NCI-H524 treated with DMSO at 0.1 percent for 48 hours (cell line): ENCODE data around the gene CRACR2A.

Experiments
- DNase-seq: peaks from one replicate; lab custom pipeline; 2025; lab: John Stamatoyannopoulos, UW

Gene CRACR2A, protein sequence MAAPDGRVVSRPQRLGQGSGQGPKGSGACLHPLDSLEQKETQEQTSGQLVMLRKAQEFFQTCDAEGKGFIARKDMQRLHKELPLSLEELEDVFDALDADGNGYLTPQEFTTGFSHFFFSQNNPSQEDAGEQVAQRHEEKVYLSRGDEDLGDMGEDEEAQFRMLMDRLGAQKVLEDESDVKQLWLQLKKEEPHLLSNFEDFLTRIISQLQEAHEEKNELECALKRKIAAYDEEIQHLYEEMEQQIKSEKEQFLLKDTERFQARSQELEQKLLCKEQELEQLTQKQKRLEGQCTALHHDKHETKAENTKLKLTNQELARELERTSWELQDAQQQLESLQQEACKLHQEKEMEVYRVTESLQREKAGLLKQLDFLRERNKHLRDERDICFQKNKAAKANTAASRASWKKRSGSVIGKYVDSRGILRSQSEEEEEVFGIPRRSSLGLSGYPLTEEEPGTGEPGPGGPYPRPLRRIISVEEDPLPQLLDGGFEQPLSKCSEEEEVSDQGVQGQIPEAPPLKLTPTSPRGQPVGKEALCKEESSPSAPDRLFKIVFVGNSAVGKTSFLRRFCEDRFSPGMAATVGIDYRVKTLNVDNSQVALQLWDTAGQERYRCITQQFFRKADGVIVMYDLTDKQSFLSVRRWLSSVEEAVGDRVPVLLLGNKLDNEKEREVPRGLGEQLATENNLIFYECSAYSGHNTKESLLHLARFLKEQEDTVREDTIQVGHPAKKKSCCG

DNA sequence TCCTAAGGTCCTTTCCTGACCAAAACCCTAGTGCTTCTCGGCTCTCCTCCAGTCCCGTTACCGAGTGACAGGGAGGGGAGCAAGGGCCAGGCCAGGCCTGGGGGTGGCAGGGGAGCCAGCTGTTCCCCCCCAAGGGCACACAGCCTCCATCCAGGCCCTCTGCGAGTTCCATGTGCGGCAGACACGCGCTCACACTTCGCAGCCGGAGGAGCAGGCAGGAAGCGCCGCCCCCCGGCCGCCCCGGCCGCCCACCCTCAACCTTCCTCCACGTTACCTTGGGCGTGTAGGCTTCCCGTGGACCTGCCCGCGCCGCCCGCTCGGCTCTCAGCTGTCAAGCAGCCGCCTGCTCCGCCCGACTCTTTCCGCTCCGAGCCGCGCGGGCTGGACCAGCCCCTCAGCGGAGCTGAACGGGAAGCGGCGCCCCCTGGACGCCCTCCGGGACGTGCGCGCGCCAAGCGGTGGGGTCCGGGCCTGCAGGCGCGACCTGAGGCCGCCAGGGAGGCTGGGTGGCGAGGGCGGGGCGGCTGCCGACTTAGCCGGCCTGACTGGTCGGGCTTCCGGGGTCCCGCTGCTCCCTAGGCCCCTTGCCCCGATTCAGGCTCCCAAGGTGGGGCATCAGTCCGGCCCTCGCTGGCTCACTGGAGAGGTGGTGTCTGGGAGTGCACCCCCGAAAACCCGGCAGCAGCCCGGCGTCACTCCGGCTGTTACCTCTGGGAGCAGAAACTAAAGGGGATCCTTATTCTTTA, at the start of gene CRACR2A:
TSS of gene CRACR2A (minus strand) at position 369 of the 746 bp plus-strand sequence. CDS start 56,110 bp downstream, outside the sequence.
- no peak for DNase-seq

DNA sequence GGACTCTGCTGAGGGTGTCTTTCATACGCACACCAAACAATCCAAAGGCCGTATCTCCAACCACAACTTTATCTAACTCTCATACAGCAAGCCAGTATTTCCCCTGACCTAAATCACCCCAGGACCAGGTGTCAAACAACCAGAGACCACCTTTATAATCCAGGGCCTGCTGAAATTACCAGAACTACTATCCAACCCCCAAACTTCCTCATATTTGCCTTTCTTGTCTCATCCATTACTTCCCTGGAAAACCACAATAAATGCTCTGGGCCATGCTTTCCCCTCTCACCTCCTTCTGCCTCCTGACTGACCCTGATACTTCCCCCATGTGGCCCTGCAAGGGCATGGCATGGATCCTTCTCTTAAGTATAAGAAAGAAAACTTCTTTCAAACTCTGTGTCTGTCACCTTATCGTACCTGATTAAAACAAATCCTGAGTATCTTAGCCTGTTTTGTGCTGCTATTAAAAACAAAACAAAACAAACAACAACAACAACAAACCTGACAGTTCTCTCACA, 44.7 kb upstream of the CRACR2A start:
- DNase-seq, result no peak

DNA sequence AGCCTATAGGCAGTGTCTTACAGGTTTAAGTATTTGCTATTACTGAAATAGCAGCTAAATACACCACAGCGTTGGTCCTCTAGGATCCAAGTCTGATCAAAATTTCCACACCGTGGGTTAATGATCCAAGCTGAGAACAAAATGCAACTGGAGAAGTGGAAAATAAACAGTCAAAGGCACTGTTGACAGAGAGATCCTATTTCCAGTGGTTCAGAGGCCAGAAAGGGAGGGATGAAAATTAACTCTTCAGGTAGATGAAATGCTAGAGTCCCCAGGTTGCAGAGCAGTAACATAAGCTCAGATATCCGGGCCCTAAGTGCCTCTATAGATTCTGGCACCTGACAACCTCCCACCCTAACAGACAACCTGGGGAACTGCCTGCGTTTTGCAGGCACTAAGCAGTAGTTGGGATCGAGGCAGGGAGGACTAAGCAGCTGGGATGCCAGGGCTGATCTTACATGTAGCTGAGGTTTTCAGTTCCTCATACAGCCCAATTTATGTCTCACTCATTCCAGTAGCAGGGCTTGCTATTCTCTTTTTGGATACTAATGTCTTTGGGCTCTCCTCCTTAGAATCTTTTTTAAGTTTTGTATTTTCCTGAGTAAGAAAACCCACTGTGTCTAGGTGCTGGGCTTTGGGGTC, 42.7 kb upstream of the CRACR2A start:
- no peak for DNase-seq

DNA sequence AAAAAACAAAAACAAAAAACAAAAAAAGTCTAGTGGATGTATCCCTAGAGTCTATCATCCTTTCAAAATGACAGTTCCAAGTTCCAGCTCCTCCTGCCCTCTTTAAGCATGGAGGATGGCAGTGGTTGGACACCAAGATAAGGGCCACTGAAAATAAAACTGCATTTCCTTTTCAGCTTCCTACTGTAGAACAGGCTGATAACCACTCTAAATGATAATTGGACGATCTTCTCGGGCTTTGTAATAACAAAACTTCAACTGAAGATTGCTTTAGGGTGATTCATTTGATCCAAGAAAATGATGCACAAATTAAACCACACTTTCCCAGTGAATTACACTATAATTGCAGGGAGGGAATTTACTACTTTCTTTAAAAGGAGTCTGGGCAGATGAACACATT, 42.2 kb upstream of the CRACR2A start:
- no peak for DNase-seq

DNA sequence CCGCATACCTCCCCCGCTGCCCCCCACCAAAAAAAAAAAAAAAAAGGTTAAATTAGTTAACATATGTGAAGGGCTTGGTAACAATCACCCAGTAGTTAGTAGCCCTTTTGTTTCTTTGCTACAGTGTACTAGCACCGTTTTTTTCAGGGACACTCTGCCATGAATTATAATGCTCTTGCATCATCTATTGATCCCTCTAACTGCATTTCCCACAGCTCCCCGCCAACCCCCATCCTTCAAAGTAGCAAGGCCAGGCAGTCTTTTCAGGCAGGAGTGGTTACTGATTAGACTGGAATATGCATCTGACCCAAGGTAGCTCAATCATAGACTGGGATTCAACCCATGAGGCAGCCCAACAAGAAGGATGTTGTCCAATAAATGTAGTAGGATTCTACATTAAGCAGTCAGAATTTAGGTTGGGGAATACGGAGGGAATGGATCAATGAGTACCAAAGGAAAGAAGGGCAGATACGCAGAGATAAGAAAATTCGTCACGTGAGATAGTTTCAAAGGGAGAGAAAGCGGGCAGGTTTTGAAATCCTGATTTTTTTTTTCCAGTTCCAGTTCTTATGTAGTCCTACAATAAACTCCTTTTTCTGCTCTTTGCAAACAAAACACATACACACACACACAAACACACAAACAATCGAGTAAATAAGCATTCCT, 39.8 kb upstream of the CRACR2A start:
- DNase-seq, result no peak

DNA sequence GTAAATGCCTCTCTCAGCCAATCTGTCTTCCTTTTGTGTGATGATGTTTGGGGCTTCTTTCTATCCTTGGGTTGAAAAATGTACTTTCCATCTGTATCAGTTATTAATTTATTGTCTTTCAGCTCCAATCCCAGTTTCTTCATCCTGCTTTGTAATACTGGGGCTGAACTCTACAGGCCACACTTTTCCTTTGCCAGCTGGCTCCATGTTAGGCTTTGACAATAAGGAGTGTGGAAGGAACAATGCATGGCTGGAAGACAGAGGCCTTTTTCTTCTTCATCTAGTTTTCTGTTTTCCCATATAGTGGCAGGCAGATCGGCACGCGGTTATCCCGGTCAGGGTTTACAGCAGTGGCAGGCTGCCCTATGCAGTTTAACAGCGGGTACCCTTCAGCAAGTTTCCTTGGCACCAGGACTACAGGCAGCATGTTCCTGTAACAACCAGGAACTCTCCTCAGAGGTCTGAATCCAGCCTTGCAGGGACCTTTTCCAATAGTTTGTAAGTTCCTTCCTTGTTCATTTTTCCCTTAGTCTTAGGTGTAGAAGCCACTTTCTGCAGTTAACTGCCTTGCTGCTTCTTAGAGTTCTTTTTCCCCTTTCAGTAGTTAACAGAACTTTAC, 38.5 kb upstream of the CRACR2A start:
- DNase-seq, result no peak

DNA sequence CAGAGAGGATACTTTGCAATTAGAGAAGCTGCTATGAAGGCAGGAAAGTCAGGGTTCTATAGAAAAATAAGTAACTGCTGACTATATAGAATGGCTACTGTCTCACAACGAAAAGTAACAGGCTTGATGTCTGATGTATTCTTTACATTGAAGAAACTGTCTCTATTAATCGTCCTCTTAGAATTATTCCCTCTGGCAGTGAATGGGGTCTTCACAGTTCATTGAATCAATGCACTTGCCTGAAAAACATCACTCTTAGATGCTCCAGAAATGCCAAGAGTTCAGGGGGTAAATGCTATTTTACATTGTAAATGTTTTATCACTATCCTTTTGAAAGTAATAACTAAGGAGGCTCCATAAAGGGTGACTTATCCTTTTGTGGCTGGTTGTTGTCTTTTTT, 37.7 kb upstream of the CRACR2A start:
- no peak for DNase-seq

DNA sequence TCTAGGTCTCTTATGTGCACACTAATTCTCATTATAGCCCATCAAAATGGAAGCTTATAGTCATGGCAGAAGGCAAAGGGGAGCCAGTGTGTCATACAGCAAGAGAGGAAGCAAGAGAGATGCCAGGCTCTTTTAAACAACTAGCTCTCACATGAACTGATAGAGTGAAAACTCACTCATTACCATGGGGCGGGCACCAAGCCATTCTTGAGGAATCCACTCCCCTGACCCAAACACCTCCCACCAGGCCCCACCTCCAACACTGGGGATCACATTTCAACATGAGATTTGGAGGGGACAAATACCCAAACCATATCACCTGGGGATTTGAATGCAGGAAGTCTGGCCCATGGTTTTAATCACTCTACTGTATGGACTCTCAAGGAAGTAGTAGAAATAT, 36.9 kb upstream of the CRACR2A start:
- no peak for DNase-seq

DNA sequence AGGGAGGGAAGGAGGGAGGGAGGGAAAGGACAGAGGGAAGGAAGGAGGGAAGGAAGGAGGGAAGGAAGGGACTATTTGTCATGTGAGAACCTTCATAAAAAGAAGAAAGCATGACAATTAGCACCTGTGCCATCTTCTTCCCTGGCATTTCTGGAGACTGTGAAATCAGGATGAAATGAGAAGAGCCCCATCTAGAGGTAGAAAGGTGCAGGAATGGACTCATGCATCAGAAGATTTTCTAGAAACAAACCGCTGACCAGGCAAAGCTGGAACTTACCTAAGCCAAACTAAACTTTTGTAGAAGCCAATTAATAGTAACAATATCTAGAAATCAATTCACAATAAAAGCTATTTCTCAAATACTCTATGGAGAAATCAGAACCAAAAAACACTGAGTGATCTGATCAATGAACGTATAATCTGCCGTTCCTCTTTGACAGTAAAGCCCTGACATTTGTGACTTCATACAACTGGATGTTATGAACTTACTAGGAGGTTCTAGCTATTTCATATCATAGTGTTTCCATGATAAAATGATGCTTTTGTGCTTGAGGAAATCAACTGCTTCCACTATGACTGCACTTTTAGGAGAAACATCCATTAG, 24.4 kb upstream of the CRACR2A start:
- DNase-seq, result no peak

DNA sequence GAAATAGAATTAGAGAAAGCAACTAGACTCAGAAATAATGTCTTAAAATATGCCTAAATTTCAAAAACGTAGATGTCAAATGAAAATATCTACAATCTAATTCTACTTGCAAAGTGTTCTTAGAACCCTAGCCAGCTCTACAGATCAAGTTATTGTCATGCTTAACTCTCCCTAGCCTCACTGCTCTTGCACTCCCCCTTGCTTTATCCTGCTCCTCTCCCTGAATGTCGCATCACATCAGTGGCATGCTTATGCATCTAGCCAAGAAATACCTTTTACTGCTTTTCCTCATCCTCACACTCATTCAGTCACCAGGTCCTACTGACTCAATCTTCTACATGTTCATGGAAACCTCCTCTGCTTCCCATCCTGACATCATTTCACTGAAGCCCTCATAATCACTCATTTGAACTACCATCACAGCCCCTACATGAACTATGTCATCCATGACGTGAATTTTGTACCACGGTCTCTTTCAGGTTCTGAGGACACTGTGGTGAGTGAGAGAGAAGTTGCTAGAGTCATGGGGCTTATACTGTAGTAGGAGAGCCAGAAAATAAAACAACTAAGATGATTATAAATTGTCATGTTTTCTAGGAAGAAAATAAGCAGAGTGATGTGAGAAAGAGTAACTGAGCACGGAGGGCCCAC, 22.6 kb upstream of the CRACR2A start:
- no peak for DNase-seq

DNA sequence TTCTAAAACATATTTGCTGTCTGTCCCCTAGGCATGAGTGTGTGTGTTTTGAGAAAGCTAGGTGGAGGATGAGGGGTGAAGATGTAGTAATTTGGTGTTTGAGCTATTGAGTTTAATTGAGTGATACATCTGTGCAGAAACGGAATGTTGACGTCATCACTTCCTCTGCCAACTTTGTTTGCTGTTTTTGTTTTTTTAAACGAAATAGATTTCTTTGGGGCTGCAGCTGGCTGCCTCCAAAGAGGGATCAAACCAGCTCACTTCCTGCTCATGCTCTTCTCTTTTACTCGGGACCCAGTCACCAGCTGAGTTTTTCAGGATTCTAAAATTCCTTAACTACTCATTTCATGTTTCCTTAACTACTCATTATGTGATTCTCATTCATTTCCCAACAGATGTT, 19.5 kb upstream of the CRACR2A start:
- no peak for DNase-seq

DNA sequence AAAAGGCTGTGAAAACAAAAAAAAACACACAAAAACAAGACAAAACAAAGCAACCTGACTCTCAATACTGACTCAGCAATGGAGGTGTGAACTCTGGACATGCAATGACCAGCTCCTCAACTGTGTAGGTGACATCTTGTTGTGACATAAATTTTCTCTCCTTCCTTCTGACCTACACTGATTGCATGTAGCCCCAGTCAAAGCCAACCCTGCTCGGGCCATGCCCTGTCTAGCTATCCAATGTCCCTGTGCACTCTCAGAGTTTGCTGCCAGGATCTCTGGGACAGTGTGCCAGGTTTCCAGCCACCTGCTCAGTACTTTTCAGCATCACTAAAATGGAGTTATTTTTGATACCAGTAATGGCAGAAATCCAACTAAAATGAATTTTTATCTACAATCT, 18.9 kb upstream of the CRACR2A start:
- no peak for DNase-seq

DNA sequence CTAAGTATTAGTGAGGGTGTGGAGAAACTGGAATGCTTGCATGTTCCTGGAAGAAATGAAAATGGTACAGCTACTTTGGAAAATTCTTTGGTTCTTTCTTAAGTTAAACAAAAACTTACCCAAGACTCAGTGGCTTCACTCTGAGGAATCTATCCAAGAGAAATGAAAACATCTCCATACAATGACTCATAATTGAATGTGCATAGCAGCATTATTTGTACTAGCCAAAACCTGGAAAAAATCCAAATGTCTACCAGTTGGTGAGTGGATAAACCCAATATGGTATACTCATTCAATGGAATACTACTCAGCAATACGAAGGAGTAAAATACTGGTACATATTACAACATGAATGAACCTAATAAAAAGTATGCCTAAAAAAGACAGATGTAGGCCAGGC, 18.0 kb upstream of the CRACR2A start:
- no peak for DNase-seq

DNA sequence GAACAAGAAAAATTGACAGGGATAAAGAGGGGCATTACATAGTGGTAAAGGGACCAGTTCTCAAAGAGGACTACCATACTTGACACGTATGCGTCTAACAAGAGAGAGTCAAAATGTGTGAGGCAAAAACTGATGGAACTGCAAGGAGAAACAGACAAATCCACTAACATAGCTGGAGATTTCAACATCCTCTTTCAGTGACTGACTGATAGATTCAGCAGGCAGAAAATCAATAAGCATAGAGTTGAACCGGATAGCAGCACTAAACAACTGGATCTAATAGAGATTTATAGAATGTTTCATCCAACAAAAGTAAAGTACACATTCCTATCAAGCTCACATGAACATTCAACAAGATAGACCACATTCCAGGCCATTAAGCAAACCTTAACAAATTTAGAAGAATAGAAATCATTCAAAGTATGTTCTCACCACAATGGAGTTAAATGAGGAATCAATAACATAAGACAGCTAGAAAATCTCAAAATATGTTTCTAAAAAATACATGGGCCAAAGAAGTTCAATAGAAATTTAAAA, 16.1 kb upstream of the CRACR2A start:
- DNase-seq, result no peak

DNA sequence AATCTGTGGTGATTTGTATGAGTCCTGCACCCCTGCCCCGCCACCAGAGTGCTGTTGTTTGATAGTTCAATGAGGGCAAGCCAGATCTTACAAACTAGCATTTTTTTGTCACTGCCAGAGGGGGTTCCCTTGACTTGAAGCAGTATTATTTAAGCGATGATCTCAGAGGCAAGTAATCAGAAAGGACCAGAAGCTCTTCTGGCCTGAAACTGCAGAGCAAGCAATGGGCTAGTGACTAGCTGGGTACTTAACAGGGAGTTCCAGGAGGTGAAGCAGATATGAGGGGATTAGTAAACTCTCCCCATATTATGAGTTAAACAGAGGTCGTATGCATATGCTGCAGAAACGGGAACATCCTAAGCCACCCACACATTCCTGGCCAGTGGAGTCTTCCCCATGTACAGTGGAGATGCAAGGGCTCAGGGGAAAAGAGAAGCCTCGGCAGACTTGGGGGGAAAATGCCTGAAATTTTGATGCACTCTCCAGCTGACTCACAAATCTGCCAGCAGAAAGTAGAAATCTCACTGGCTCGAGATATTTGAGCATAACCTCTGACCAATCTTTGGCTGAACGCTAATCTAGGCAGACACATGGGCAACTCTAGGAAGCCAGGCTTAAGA, 8.3 kb upstream of the CRACR2A start:
- no peak for DNase-seq

DNA sequence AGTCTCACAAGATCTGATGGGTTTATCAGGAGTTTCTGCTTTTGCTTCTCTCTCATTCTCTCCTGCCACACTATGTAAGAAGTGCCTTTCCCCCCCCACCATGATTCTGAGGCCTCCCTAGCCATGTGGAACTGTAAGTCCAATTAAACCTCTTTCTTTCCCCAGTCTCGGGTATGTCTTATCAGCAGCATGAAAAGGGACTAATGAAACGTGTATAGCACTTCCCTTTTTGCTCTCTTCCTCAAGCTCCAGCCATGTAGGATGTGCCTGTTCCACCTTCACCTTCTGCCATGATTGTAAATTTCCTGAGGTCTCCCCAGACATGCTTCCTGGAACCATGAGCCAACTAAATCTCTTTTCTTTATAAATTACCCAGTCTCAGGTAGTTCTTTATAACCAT, 7.0 kb upstream of the CRACR2A start:
- DNase-seq, result no peak

DNA sequence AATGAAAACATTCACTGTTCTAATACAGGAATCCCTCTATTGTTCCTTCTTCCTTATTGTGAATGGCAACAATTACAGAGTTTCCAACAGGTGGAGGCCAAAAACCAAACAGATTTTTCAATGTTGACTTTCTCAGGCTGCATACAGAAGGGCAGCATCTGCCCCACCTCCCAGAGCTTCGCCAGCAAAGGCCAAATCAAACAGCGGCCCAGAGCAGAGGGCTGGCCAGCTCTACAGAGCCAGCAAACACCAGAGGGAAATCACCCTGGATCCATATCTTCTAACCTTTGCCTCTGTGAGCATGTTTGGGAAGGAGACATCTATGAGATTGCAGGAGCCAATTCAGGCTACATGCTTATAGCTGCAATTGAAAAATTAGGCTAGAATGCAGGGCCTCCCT, 4.4 kb upstream of the CRACR2A start:
- DNase-seq, result no peak

DNA sequence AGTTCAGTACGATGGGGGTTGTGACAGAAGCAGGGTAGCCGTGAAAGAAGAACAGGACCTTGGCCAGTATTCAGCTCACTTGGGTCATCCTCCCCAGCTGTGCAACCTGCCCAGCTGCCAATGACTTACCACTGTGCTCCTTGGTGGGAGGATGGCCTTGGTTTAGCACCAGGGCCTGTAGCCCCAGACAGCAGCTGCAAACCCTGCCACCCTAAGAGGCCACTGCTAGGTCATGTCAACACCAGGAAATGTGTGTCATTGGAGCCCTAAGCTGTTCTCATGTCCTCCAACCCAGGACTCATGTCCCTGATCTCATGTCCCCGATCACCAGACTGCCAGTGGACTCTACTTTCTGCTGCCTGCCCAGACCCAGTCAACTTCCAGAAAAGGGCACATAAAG, 3.0 kb upstream of the CRACR2A start:
- no peak for DNase-seq

DNA sequence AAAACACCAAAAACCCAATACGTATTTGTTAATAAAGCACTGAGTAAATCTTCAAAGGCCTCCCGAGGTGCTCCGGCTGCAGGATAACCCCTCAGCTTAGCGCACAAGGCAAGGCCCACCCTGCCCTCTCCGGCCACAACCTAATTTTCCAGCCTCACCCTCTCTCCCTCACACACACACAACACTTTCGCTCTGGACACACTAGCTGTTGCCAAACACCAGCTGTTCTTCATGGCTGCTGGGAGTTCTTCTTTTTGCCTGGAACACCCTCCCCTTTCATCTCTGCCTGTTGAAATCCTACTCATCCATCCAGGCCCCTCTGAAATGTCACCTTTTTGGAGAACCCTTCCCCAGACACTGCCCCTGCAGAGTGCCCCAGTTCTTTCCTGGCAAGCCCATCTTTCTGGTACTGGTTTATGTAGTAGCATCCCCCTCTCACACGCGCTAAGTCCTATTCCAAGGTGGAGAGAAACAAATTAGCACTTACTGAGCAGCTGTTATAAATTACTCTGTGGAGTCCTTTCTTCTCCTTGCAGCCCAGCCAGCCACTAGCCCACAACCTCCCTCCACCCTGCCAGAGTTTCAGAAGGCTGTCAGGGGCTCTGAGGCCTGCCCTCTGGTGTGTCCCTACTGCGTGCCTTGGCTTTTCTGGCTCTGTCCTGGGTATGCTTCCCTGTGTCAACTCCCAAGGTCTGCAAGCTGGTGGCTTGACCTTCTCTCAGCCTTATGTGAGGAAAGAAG, 805 bp upstream of the CRACR2A start:
- DNase-seq, result no peak
